Ovary (tissue), 9 donors: ENCODE measurements around the gene TXNRD2. TPM values are rescaled to one million over a fixed set of nuclear protein-coding genes. Genes with fewer than 3 reads are reported as not detected.

ENCODE experiments used
- DNase-seq, 5 donors: peaks; one replicate each; pipeline ENCODE4 v3.0.0-alpha.2; 2019 to 2020
- H3K27ac ChIP-seq, 2 donors: fragments of 200-600 bp; one replicate each; pipeline versions ENCODE4 v1.5.1 to v1.8.0; 2019 to 2022
- H3K27me3 ChIP-seq: fragments of 200-600 bp; one replicate; pipeline ENCODE4 v1.8.0; 2022
- H3K36me3 ChIP-seq: fragments of 200-600 bp; sonication (generic); one replicate; pipeline ENCODE4 v1.5.1; 2019
- H3K4me1 ChIP-seq: one replicate; pipeline ENCODE4 v1.8.1; 2013; ENCODE audit warnings: mild to moderate bottlenecking, moderate library complexity; ENCODE audit not compliant: insufficient read depth
- H3K4me3 ChIP-seq: fragments of 200-600 bp; sonication (generic); one replicate; pipeline ENCODE4 v1.5.1; 2017
- H3K9me3 ChIP-seq, 2 donors: fragments of 200-600 bp in 1 of 2; sonication (generic) in 1 of 2; one replicate each; pipeline versions ENCODE4 v1.5.1 to v1.8.1; 2013 to 2019; ENCODE audit warnings: mild to moderate bottlenecking in 1 of 2, moderate library complexity in 1 of 2
- CTCF ChIP-seq, 3 donors: fragments of 450-650 bp in 2 of 3; fragments of 200-600 bp in 1 of 3; IDR thresholded peaks; one replicate each; pipeline versions ENCODE4 v1.5.1 to v1.8.0; 2016 to 2022; ENCODE audit warnings: antibody characterized with exemption in 3 of 3, mild to moderate bottlenecking in 1 of 3
- EP300 ChIP-seq: sonication (generic); formaldehyde crosslinking; IDR thresholded peaks from one replicate; pipeline ENCODE4 v1.6.1; 2017; ENCODE audit warnings: antibody characterized with exemption
- POLR2A ChIP-seq: fragments of 450-650 bp; IDR thresholded peaks from one replicate; pipeline ENCODE4 v1.6.1; 2017; ENCODE audit warnings: antibody characterized with exemption, mild to moderate bottlenecking, moderate library complexity
- WGBS, 3 donors: extraction: QIAGEN DNeasy Blood & Tissue Kit in 1 of 3; methylation state at CpG; one replicate each; pipeline versions ENCODE4 v1.1.5 to v1.1.7; 2013 to 2017; 5-methylcytosine and 5-hydroxymethylcytosine counted together
- intact Hi-C, 4 donors: fragments of 100-400 bp; cut with DNase I; formaldehyde crosslinking; loops; one replicate each; pipeline versions ENCODE4 v1.11.0 to v1.15.1; 2022 to 2023
- polyA plus RNA-seq, 2 donors: library from polyadenylated mRNA; stranded (reverse); fragments of 200-250 nt in 1 of 2; fragments of 350-450 nt in 1 of 2; fragmentation: Illumina TruSeq in 1 of 2; extraction: RNeasy Lipid Tissue Mini Kit (QIAGEN cat#74804) in 1 of 2; gene quantifications; one replicate each; pipeline ENCODE4 v1.2.3, GENCODE V29; 2013 to 2014
- total RNA-seq, 7 donors: library from RNA; depleted of rRNA in 2 of 7; stranded (reverse); fragments of >200 nt in 2 of 7; fragmentation: NEBNext Ultra II Directional in 3 of 7; extraction: Animal tissue kit (Norgen Biotek cat#: 25700) in 3 of 7; gene quantifications; one replicate each; pipeline versions ENCODE4 v1.1.0 to v1.2.4, GENCODE V29; 2016 to 2023
- donor health status: DM: no; HTN: no; CAD: no; lungs with moderate emphysema.
- donor health status: DM: no; HTN: no; CAD: no.
- donor health status: Bipolar disorder and iron deficiency.
- donor health status: DM: yes; HTN: yes; CAD: no.
- donor health status: DM: no; HTN: no; CAD: no.
- donor health status: DM: yes; HTN: yes; CAD: no.

TXNRD2 gene
- total and polyA plus RNA-seq, 9 donors = 21.3 to 37.8 (median 26.9) TPM

- WGBS, 3 donors = 92 to 93% (median 92%) methylated on average over 33 to 34 of the region's 34 CpGs
- no peak overlapping the region for H3K27ac ChIP-seq
- DNase-seq = peak in 4 of 5 donors; percentile 5 to 30 (median 16)
- H3K36me3 ChIP-seq = no peaks in the 10 kb centered on the region
- H3K9me3 ChIP-seq = no peaks in the 10 kb centered on the region
- no peaks in the 10 kb centered on the region for H3K27me3 ChIP-seq
- intact Hi-C loops = no loop called here
- TF ChIP-seq CTCF (IDR thresholded peaks at IDR 0.05) (no peak), POLR2A (no peak), EP300 (no peak)
- H3K4me1 ChIP-seq = peaks cover 2% of the 10 kb centered on the region
- no peak overlapping the region for H3K4me3 ChIP-seq
Measured at GRCh38 chr22:19879992-19880785, 61.4 kb downstream of the TXNRD2 start.

- intact Hi-C loops = no loop called here
- Histone ChIP-seq H3K9me3 (no peaks in the 10 kb centered on the region), H3K4me1 (peaks cover 2% of the 10 kb centered on the region), H3K27ac (no peak overlapping the region), H3K36me3 (no peaks in the 10 kb centered on the region), H3K27me3 (no peaks in the 10 kb centered on the region), H3K4me3 (no peak overlapping the region)
- 74 to 93% (median 86%) methylated on average over 4 of the region's 4 CpGs for WGBS, 3 donors
- DNase-seq = peak in 3 of 5 donors; percentile 15 to 29 (median 19)
- TF ChIP-seq CTCF (IDR thresholded peaks at IDR 0.05) = no peak
- TF ChIP-seq POLR2A = no peak
- no peak for TF ChIP-seq EP300
Measured at GRCh38 chr22:19879643-19879991, 62.0 kb downstream of the TXNRD2 start.

- TF ChIP-seq EP300 = no peak
- no peaks in the 10 kb centered on the region for H3K27me3 ChIP-seq
- intact Hi-C loops = no loop called here
- no peaks in the 10 kb centered on the region for H3K36me3 ChIP-seq
- H3K4me3 ChIP-seq = no peak overlapping the region
- peaks cover 5% of the 10 kb centered on the region for H3K4me1 ChIP-seq
- no peaks in the 10 kb centered on the region for H3K9me3 ChIP-seq
- peak in 2 of 5 donors; percentile 11 to 26 for DNase-seq
- H3K27ac ChIP-seq = no peak overlapping the region
- WGBS, 3 donors = 92 to 94% (median 93%) methylated on average over 13 of the region's 13 CpGs
Measured at GRCh38 chr22:19879246-19879570, 62.4 kb downstream of the TXNRD2 start.

GRCh38 chr22:19878461-19879245 lies 63.0 kb downstream of the TXNRD2 start:
- Histone ChIP-seq H3K27ac (no peak overlapping the region), H3K4me1 (peaks cover 5% of the 10 kb centered on the region)
- WGBS, 3 donors = 88 to 91% (median 88%) methylated on average over 16 of the region's 16 CpGs

More at GRCh38 chr22:19878461-19879245, 63.0 kb downstream of the TXNRD2 start:
- no peaks in the 10 kb centered on the region for H3K27me3 ChIP-seq
- TF ChIP-seq CTCF (IDR thresholded peaks at IDR 0.05) (no peak), POLR2A (no peak), EP300 (no peak)
- intact Hi-C loops = no loop called here
- DNase-seq = peak in 3 of 5 donors; percentile 13 to 23 (median 21)
- H3K9me3 ChIP-seq = no peaks in the 10 kb centered on the region
- H3K36me3 ChIP-seq = no peaks in the 10 kb centered on the region
- H3K4me3 ChIP-seq = no peak overlapping the region
